Activated CD4-positive, alpha-beta T cell treated with anti-CD3 and anti-CD28 coated beads, Interleukin-2, amount 10 ng/mL, durations not matched to agents 7 days and 5 days (primary cell): ENCODE data around the gene DPH7. TPM values are rescaled to one million over a fixed set of nuclear protein-coding genes. Genes with fewer than 3 reads are reported as not detected.
A peak's percentile ranks its signal among the peaks of the same experiment; 100 is the strongest.
"Not testable (repeated sequence)": the region's sequence is repeated elsewhere in the genome, so short reads cannot be mapped to it uniquely, and the experiment has no call there.

ENCODE experiments used
- CTCF ChIA-PET: fragments of 350-600 bp; sonication (Branson Sonifier 250); formaldehyde crosslinking; loops from one replicate; lab custom pipeline; 2021; ENCODE audit warnings: antibody characterized with exemption; lab: Charles Lee
- POLR2A ChIA-PET: fragments of 350-600 bp; sonication (Branson Sonifier 250); formaldehyde crosslinking; loops from one replicate; lab custom pipeline; 2021; ENCODE audit warnings: antibody characterized with exemption; lab: Charles Lee
- DNase-seq: peaks from one replicate; pipeline ENCODE4 v3.0.0-alpha.2; 2020
- H3K27ac Mint-ChIP-seq: one replicate; pipeline ENCODE4 v1.8.0; 2021; ENCODE audit warnings: mild to moderate bottlenecking, moderate library complexity, mixed read lengths
- H3K27me3 Mint-ChIP-seq: one replicate; pipeline ENCODE4 v1.8.0; 2021; ENCODE audit warnings: mixed read lengths
- H3K36me3 Mint-ChIP-seq: one replicate; pipeline ENCODE4 v1.8.0; 2021; ENCODE audit warnings: low read depth, mixed read lengths
- H3K4me1 Mint-ChIP-seq: one replicate; pipeline ENCODE4 v1.8.0; 2021; ENCODE audit warnings: mixed read lengths
- H3K4me3 Mint-ChIP-seq: one replicate; pipeline ENCODE4 v1.8.0; 2021; ENCODE audit warnings: mild to moderate bottlenecking, moderate library complexity, mixed read lengths
- H3K9me3 Mint-ChIP-seq: one replicate; pipeline ENCODE4 v1.8.0; 2021; ENCODE audit warnings: mixed read lengths
- total RNA-seq, 2 experiments: library from RNA; stranded (reverse); gene quantifications; one replicate each; pipeline ENCODE4 v1.2.3, GENCODE V29; 2021

DPH7 gene
- total RNA-seq, 2 experiments from 2014 or later, result 31.1 to 34.4 TPM

- no peaks in the 10 kb centered on the region for H3K9me3 Mint-ChIP-seq
- no peaks in the 10 kb centered on the region for H3K36me3 Mint-ChIP-seq
- ChIA-PET POLR2A (no interaction called here), CTCF (interaction anchor here (0.9 kb wide), 1 partner anchor 15 kb away, joined by 3 read pairs; no protein-coding TSS in a partner anchor)
- peak within 1 kb of the TSS; percentile 85 for H3K4me3 Mint-ChIP-seq
- peaks cover 20% of the 10 kb centered on the region for H3K4me1 Mint-ChIP-seq
- H3K27ac Mint-ChIP-seq, result peak within 1 kb of the TSS; percentile 90
- peak; percentile 74 for DNase-seq
- no peaks in the 10 kb centered on the region for H3K27me3 Mint-ChIP-seq
These were observed 28.5 kb downstream of the DPH7 start, which contains the start of gene PNPLA7 for GRCh38 chr9:137550231-137550621. TSS of gene PNPLA7 (minus strand) at chr9:137550402. CDS start at chr9:137550197, 205 bp downstream.

GRCh38 chr9:137547687-137548543 lies 30.8 kb downstream of the DPH7 start:
- POLR2A ChIA-PET, result no interaction called here
- no peaks in the 10 kb centered on the region for H3K27me3 Mint-ChIP-seq
- no peak for DNase-seq
- H3K4me1 Mint-ChIP-seq, result peaks cover 17% of the 10 kb centered on the region
- H3K4me3 Mint-ChIP-seq, result no peak overlapping the region
- no peak overlapping the region for H3K27ac Mint-ChIP-seq
- H3K36me3 Mint-ChIP-seq, result no peaks in the 10 kb centered on the region
- CTCF ChIA-PET, result interaction anchor here (0.6 kb wide), 1 partner anchor 261 kb away, joined by 3 read pairs; no protein-coding TSS in a partner anchor
- no peaks in the 10 kb centered on the region for H3K9me3 Mint-ChIP-seq

GRCh38 chr9:137545123-137545522 lies 33.6 kb downstream of the DPH7 start:
- Mint-ChIP-seq H3K4me1 (peaks cover 10% of the 10 kb centered on the region), H3K27ac (no peak overlapping the region), H3K36me3 (no peaks in the 10 kb centered on the region), H3K9me3 (no peaks in the 10 kb centered on the region), H3K27me3 (no peaks in the 10 kb centered on the region), H3K4me3 (no peak overlapping the region)
- POLR2A ChIA-PET, result no interaction called here
- CTCF ChIA-PET, result no interaction called here
- no peak for DNase-seq

- H3K36me3 Mint-ChIP-seq, result no peaks in the 10 kb centered on the region
- no peaks in the 10 kb centered on the region for H3K9me3 Mint-ChIP-seq
- CTCF ChIA-PET, result no interaction called here
- no peak for DNase-seq
- POLR2A ChIA-PET, result no interaction called here
- H3K4me3 Mint-ChIP-seq, result no peak overlapping the region
- no peak overlapping the region for H3K27ac Mint-ChIP-seq
- no peaks in the 10 kb centered on the region for H3K27me3 Mint-ChIP-seq
- H3K4me1 Mint-ChIP-seq, result peaks cover 4% of the 10 kb centered on the region
These were observed 34.5 kb downstream of the DPH7 start for GRCh38 chr9:137544176-137544760.

GRCh38 chr9:137543237-137543963 lies 35.3 kb downstream of the DPH7 start:
- CTCF ChIA-PET, result no interaction called here
- DNase-seq, result no peak
- Mint-ChIP-seq H3K27ac (no peak overlapping the region), H3K36me3 (no peaks in the 10 kb centered on the region), H3K9me3 (no peaks in the 10 kb centered on the region), H3K27me3 (no peaks in the 10 kb centered on the region), H3K4me3 (no peak overlapping the region), H3K4me1 (peaks cover 2% of the 10 kb centered on the region)
- POLR2A ChIA-PET, result no interaction called here

GRCh38 chr9:137542486-137542885 lies 36.2 kb downstream of the DPH7 start:
- no peak overlapping the region for H3K27ac Mint-ChIP-seq
- peaks cover 1% of the 10 kb centered on the region for H3K4me1 Mint-ChIP-seq
- H3K27me3 Mint-ChIP-seq, result no peaks in the 10 kb centered on the region
- ChIA-PET POLR2A (no interaction called here), CTCF (interaction anchor here (0.5 to 1.1 kb wide), 2 partner anchors 11 to 42 kb away, joined by 3 read pairs; no protein-coding TSS in a partner anchor)
- no peak overlapping the region for H3K4me3 Mint-ChIP-seq
- DNase-seq, result no peak
- no peaks in the 10 kb centered on the region for H3K9me3 Mint-ChIP-seq
- H3K36me3 Mint-ChIP-seq, result no peaks in the 10 kb centered on the region

- CTCF ChIA-PET, result interaction anchor here (1.1 kb wide), 1 partner anchor 10 kb away, joined by 3 read pairs; no protein-coding TSS in a partner anchor
- POLR2A ChIA-PET, result no interaction called here
- no peaks in the 10 kb centered on the region for H3K27me3 Mint-ChIP-seq
- peaks cover 7% of the 10 kb centered on the region for H3K36me3 Mint-ChIP-seq
- H3K4me1 Mint-ChIP-seq, result peaks cover 15% of the 10 kb centered on the region
- no peak for DNase-seq
- H3K27ac Mint-ChIP-seq, result no peak overlapping the region
- peaks cover 9% of the 10 kb centered on the region for H3K9me3 Mint-ChIP-seq
- H3K4me3 Mint-ChIP-seq, result no peak overlapping the region
These were observed 38.2 kb downstream of the DPH7 start for GRCh38 chr9:137540536-137540935.

- H3K27ac Mint-ChIP-seq, result no peak overlapping the region
- H3K36me3 Mint-ChIP-seq, result peaks cover 10% of the 10 kb centered on the region
- peaks cover 9% of the 10 kb centered on the region for H3K9me3 Mint-ChIP-seq
- ChIA-PET POLR2A (no interaction called here), CTCF (interaction anchor here (0.7 to 1.7 kb wide), 4 partner anchors 9 to 103 kb away, joined by 3 to 4 read pairs (median 3); partner anchors contain the start of gene MRPL41)
- H3K4me1 Mint-ChIP-seq, result peaks cover 25% of the 10 kb centered on the region
- no peak overlapping the region for H3K4me3 Mint-ChIP-seq
- DNase-seq, result no peak
- no peaks in the 10 kb centered on the region for H3K27me3 Mint-ChIP-seq
These were observed 40.7 kb downstream of the DPH7 start for GRCh38 chr9:137538058-137538457.

GRCh38 chr9:137536594-137537131 lies 42.1 kb downstream of the DPH7 start:
- Mint-ChIP-seq H3K4me1 (peaks cover 25% of the 10 kb centered on the region), H3K27ac (peak overlapping the region; percentile 51), H3K36me3 (peaks cover 10% of the 10 kb centered on the region)
- DNase-seq, H3K27me3 Mint-ChIP-seq, POLR2A ChIA-PET, H3K4me3 Mint-ChIP-seq, H3K9me3 Mint-ChIP-seq, CTCF ChIA-PET: not testable (repeated sequence)

- H3K4me1 Mint-ChIP-seq, result peaks cover 33% of the 10 kb centered on the region
- peaks cover 10% of the 10 kb centered on the region for H3K36me3 Mint-ChIP-seq
- ChIA-PET POLR2A (no interaction called here), CTCF (interaction anchor here (0.7 to 1.2 kb wide), 4 partner anchors 12 to 84 kb away, joined by 3 to 5 read pairs (median 4); partner anchors contain the start of genes EHMT1 and PNPLA7)
- no peak overlapping the region for H3K4me3 Mint-ChIP-seq
- H3K27ac Mint-ChIP-seq, result peak overlapping the region; percentile 19
- peaks cover 9% of the 10 kb centered on the region for H3K9me3 Mint-ChIP-seq
- H3K27me3 Mint-ChIP-seq, result no peaks in the 10 kb centered on the region
- DNase-seq, result no peak
These were observed 43.7 kb downstream of the DPH7 start for GRCh38 chr9:137535120-137535428.

- ChIA-PET CTCF (interaction anchor here (0.7 to 1.2 kb wide), 4 partner anchors 11 to 84 kb away, joined by 3 to 5 read pairs (median 4); partner anchors contain the start of genes EHMT1 and PNPLA7), POLR2A (interaction anchor here (0.6 kb wide), 1 partner anchor 43 kb away, joined by 3 read pairs; no protein-coding TSS in a partner anchor)
- Mint-ChIP-seq H3K9me3 (peaks cover 9% of the 10 kb centered on the region), H3K36me3 (peaks cover 10% of the 10 kb centered on the region), H3K4me3 (no peak overlapping the region), H3K27me3 (no peaks in the 10 kb centered on the region), H3K27ac (no peak overlapping the region), H3K4me1 (peaks cover 33% of the 10 kb centered on the region)
- DNase-seq, result peak; percentile 33
These were observed 44.2 kb downstream of the DPH7 start for GRCh38 chr9:137534256-137535119.
